HepG2 (cell line): ENCODE results near the gene SLC39A2. TPM values are rescaled to one million over a fixed set of nuclear protein-coding genes. Genes with fewer than 3 reads are reported as not detected.

Experiments used
- ATAC-seq: fragments of 200-7000 bp; cut with Tn5 transposase; 3 replicates; pipeline ENCODE4 v1.9.1; 2020; ENCODE audit warnings: mild to moderate bottlenecking, moderate library complexity
- BruUV-seq: library from RNA; stranded (reverse); fragments of 400-500 nt; replicated peaks from 2 replicates; lab custom pipeline; 2021; lab: Mats Ljungman, UMichigan
- CTCF ChIA-PET: fragments of 300-600 bp; formaldehyde crosslinking; extraction: SDS; loops from one replicate; lab custom pipeline; 2021; ENCODE audit warnings: low total read pairs, inconsistent platforms, low intra/inter-chr PET ratio; lab: Yijun Ruan, JAX
- POLR2A ChIA-PET: fragments of 350-600 bp; sonication (Branson Sonifier 250); formaldehyde crosslinking; loops from one replicate; lab custom pipeline; 2020; ENCODE audit warnings: antibody characterized with exemption, inconsistent platforms; lab: Yijun Ruan, JAX
- DNase-seq: peaks from one replicate; pipeline ENCODE4 v3.0.0-alpha.2; 2015; ENCODE audit warnings: low spot score
- FAIRE-seq: peaks from 3 replicates; lab custom pipeline; 2011; peaks lifted over from hg19 to GRCh38; lab: Jason Lieb, UNC
- H2AFZ ChIP-seq: one replicate; pipeline ENCODE4 v1.6.1; 2011; ENCODE audit warnings: low read length, inconsistent platforms
- H3K27ac ChIP-seq: fragments of 300-600 bp; 3 replicates; pipeline ENCODE4 v1.8.0; 2011; ENCODE audit warnings: mixed run types, mild to moderate bottlenecking, mixed read lengths, low read length, inconsistent platforms; ENCODE audit not compliant: insufficient read depth; ENCODE audit errors: extremely low read length
- H3K27me3 ChIP-seq, 2 experiments: fragments of 200-600 bp in 1 of 2; 2 replicates in 1 of 2; 3 replicates in 1 of 2; pipeline versions ENCODE4 v1.6.0 to v1.8.0; 2011; ENCODE audit warnings: low read length in 2 of 2, mild to moderate bottlenecking in 2 of 2, moderate library complexity in 2 of 2, inconsistent platforms in 1 of 2; ENCODE audit not compliant: insufficient read depth in 2 of 2, control insufficient read depth in 1 of 2
- H3K36me3 ChIP-seq, 2 experiments: fragments of 200-600 bp in 1 of 2; replicated peaks in 1 of 2; 2 replicates in 1 of 2; 3 replicates in 1 of 2; pipeline versions ENCODE4 v1.5.1 to v1.8.0; 2011; ENCODE audit warnings: low read length in 2 of 2, inconsistent platforms in 1 of 2; ENCODE audit not compliant: insufficient read depth in 2 of 2, control insufficient read depth in 1 of 2
- H3K4me1 ChIP-seq: 2 replicates; pipeline ENCODE4 v1.5.1; 2012; ENCODE audit warnings: low read length, inconsistent platforms; ENCODE audit not compliant: insufficient read depth
- H3K4me2 ChIP-seq: 2 replicates; pipeline ENCODE4 v1.6.0; 2011; ENCODE audit warnings: low read depth, low read length, inconsistent platforms
- H3K4me3 ChIP-seq, 3 experiments: fragments of 200-600 bp in 1 of 3; sonication (generic), shearing (Covaris generic) in 1 of 3; replicated peaks in 1 of 3; 2 replicates each; pipeline ENCODE4 v1.5.1; 2011 to 2016; ENCODE audit warnings: low read length in 3 of 3, inconsistent platforms in 2 of 3, low read depth in 2 of 3, mild to moderate bottlenecking in 2 of 3, control low read depth in 1 of 3, mixed read lengths in 1 of 3; ENCODE audit not compliant: insufficient read depth in 1 of 3
- H3K79me2 ChIP-seq: one replicate; pipeline ENCODE4 v1.6.1; 2011; ENCODE audit warnings: low read length, inconsistent platforms; ENCODE audit not compliant: insufficient read depth
- H3K9ac ChIP-seq: 2 replicates; pipeline ENCODE4 v1.6.0; 2011; ENCODE audit warnings: mild to moderate bottlenecking, low read depth, low read length, inconsistent platforms; ENCODE audit not compliant: insufficient read depth
- H3K9me3 ChIP-seq: 2 replicates; pipeline ENCODE4 v1.5.1; 2012; ENCODE audit warnings: mild to moderate bottlenecking, low read length
- H4K20me1 ChIP-seq: 2 replicates; pipeline ENCODE4 v1.6.0; 2011; ENCODE audit warnings: inconsistent platforms, mild to moderate bottlenecking, low read length, moderate library complexity; ENCODE audit not compliant: insufficient read depth
- SMAD3 ChIP-seq: sonication (generic); formaldehyde crosslinking; IDR thresholded peaks from 2 replicates; pipeline ENCODE4 v1.4.0; 2020; ENCODE audit warnings: missing genetic modification reagents
- ZNF224 ChIP-seq: sonication (generic); formaldehyde crosslinking; IDR thresholded peaks from 2 replicates; pipeline ENCODE4 v1.5.0; 2020; ENCODE audit warnings: mild to moderate bottlenecking, missing genetic modification reagents
- ZNF83 ChIP-seq: sonication (generic); formaldehyde crosslinking; IDR thresholded peaks from 2 replicates; pipeline ENCODE4 v1.4.0; 2020; ENCODE audit warnings: missing genetic modification reagents, mild to moderate bottlenecking, borderline replicate concordance
- WGBS: methylation state at CpG from one replicate; pipeline ENCODE4 v1.1.6; 2017; ENCODE audit warnings: low lambda C conversion rate; 5-methylcytosine and 5-hydroxymethylcytosine counted together
- in situ Hi-C: cut with HindIII; loops from 2 replicates; pipeline ENCODE4 v1.10.0; 2017; ENCODE audit warnings: low pct_unique_long_range_greater_than_20kb; ENCODE audit not compliant: extremely low pct_ligation_motif_present
- intact Hi-C: fragments of 100-400 bp; cut with micrococcal nuclease; formaldehyde crosslinking; loops from one replicate; pipeline ENCODE4 v1.10.0; 2022; ENCODE audit not compliant: unreplicated experiment
- microRNA-seq: library from miRNA; unstranded; fragments of <30 nt; microRNA quantifications from one replicate; pipeline ENCODE4, GENCODE V29; 2020
- polyA plus RNA-seq, 8 experiments: library from polyadenylated mRNA; depleted of rRNA in 3 of 8; stranded (reverse) in 7 of 8; unstranded in 1 of 8; fragments of >200 nt; fragmentation: Illumina TruSeq in 4 of 8; extraction: Trizol in 4 of 8; gene quantifications; 2 replicates each; pipeline versions ENCODE4 v1.2.1 to v1.2.3, GENCODE V29; 2011 to 2016; ENCODE audit warnings: low read depth in 4 of 8, missing spikeins in 1 of 8, mixed read lengths in 1 of 8; ENCODE audit not compliant: insufficient read depth in 1 of 8
- small RNA-seq, 3 experiments: library from RNA; depleted of rRNA; stranded (forward); fragments of <200 nt; gene quantifications; one replicate each; pipeline ENCODE3, GENCODE V24; 2012; ENCODE audit warnings: low read depth in 2 of 3, low replicate concordance in 1 of 3; ENCODE audit not compliant: insufficient read length in 3 of 3, insufficient read depth in 2 of 3
- total RNA-seq, 5 experiments: library from RNA; depleted of rRNA; stranded (reverse); fragments of >200 nt; fragmentation: Illumina TruSeq; extraction: Trizol; gene quantifications; 2 replicates each; pipeline ENCODE4 v1.2.3, GENCODE V29; 2016; ENCODE audit warnings: low read depth in 1 of 5
- TF ChIP-seq, protein P1 (sequence below), 2 experiments: IDR thresholded peaks; 2 replicates each; pipeline ENCODE4 v1.6.1; 2011 to 2012; ENCODE audit warnings: low read length in 2 of 2, borderline replicate concordance in 1 of 2, low read depth in 1 of 2, mild to moderate bottlenecking in 1 of 2, moderate library complexity in 1 of 2

The SLC39A2 gene
- total and polyA plus RNA-seq, 2 of the 13 experiments (the other 11 are each of a cell fraction or from before 2014, with no cell fraction given): 0.08 to 0.11 TPM

DNA sequence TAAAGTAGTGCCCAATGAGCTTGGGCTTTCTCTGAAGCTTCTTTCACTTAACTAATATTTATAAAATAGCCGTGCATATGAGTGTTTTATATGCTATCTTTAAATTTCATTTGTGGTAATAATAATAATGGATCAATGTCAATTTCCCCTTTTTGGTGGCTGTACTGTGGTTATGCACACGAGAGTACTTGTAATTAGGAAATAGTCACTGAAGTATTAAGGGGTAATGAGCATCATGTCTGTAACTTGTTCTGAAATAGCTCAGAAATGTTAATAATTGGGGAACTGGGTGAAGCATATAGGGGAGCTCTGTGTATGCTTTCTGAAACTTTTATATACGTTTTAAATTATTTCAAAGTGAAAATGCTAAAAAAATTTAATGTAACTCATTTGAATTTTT, 51.5 kb downstream of the SLC39A2 start:
- TF ChIP-seq SMAD3 (CRISPR knock-in tag) (no peak), ZNF83 (CRISPR knock-in tag) (no peak), ZNF224 (CRISPR knock-in tag) (no peak)
- TF ChIP-seq, protein P1, sequence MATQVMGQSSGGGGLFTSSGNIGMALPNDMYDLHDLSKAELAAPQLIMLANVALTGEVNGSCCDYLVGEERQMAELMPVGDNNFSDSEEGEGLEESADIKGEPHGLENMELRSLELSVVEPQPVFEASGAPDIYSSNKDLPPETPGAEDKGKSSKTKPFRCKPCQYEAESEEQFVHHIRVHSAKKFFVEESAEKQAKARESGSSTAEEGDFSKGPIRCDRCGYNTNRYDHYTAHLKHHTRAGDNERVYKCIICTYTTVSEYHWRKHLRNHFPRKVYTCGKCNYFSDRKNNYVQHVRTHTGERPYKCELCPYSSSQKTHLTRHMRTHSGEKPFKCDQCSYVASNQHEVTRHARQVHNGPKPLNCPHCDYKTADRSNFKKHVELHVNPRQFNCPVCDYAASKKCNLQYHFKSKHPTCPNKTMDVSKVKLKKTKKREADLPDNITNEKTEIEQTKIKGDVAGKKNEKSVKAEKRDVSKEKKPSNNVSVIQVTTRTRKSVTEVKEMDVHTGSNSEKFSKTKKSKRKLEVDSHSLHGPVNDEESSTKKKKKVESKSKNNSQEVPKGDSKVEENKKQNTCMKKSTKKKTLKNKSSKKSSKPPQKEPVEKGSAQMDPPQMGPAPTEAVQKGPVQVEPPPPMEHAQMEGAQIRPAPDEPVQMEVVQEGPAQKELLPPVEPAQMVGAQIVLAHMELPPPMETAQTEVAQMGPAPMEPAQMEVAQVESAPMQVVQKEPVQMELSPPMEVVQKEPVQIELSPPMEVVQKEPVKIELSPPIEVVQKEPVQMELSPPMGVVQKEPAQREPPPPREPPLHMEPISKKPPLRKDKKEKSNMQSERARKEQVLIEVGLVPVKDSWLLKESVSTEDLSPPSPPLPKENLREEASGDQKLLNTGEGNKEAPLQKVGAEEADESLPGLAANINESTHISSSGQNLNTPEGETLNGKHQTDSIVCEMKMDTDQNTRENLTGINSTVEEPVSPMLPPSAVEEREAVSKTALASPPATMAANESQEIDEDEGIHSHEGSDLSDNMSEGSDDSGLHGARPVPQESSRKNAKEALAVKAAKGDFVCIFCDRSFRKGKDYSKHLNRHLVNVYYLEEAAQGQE (IDR thresholded peaks at IDR 0.05; ENCODE audit: borderline replicate concordance in 1 of 2, low read depth in 1 of 2, low read length in 2 of 2): no peak
- DNase-seq (no peak), FAIRE-seq (no peak), ATAC-seq (no peak)
- Histone ChIP-seq H4K20me1 (no peaks in the 10 kb centered on the region), H3K4me2 (no peak overlapping the region), H3K9ac (no peak overlapping the region), H2AFZ (no peak overlapping the region), H3K36me3 (no peaks in the 10 kb centered on the region), H3K79me2 (no peaks in the 10 kb centered on the region), H3K9me3 (no peaks in the 10 kb centered on the region), H3K27ac (no peak overlapping the region), H3K4me1 (peaks cover 84% of the 10 kb centered on the region), H3K4me3 (no peak overlapping the region), H3K27me3 (no peaks in the 10 kb centered on the region)
- CTCF ChIA-PET: no interaction called here
- 94% methylated on average over 3 of the region's 3 CpGs for WGBS
- in situ Hi-C loops: no loop called here
- no TSS peak for BruUV-seq
- POLR2A ChIA-PET: interaction anchor here (1.0 to 4.9 kb wide), 2 partner anchors 11 to 18 kb away, joined by 4 to 26 read pairs; no protein-coding TSS in a partner anchor
- intact Hi-C loops: no loop called here

Small RNA genes lying within 50 kb of the gene (microRNA-seq; reads per million reads assigned to microRNA genes)
- not detected for gene MIR6717

Small RNA genes lying within 50 kb of the gene (small RNA-seq; reads per million reads assigned to genes)
- 0 reads per million in 3 experiments for gene RN7SL189P

Other genes starting within 250 kb of the SLC39A2 start
- not detected in 2 replicates for gene EDDM3B, start 230.9 kb upstream of the SLC39A2 start, total RNA-seq (2016; rRNA removed; fragmentation: Illumina TruSeq; extraction: Trizol)
- gene EDDM3B, start 230.9 kb upstream of the SLC39A2 start, polyA plus RNA-seq (2011; rRNA removed): not detected in 2 replicates
- gene RNASE6, start 218.0 kb upstream of the SLC39A2 start, total RNA-seq (2016; rRNA removed; fragmentation: Illumina TruSeq; extraction: Trizol): not detected in 2 replicates
- not detected in 2 replicates for gene RNASE6, start 218.0 kb upstream of the SLC39A2 start, polyA plus RNA-seq (2011; rRNA removed)
- not detected in 2 replicates for gene RNASE1, start 196.4 kb upstream of the SLC39A2 start, total RNA-seq (2016; rRNA removed; fragmentation: Illumina TruSeq; extraction: Trizol)
- gene RNASE1, start 196.4 kb upstream of the SLC39A2 start, polyA plus RNA-seq (2011; rRNA removed): not detected in 2 replicates
- not detected in 2 replicates for gene RNASE3, start 107.9 kb upstream of the SLC39A2 start, total RNA-seq (2016; rRNA removed; fragmentation: Illumina TruSeq; extraction: Trizol)
- not detected in 2 replicates for gene RNASE3, start 107.9 kb upstream of the SLC39A2 start, polyA plus RNA-seq (2011; rRNA removed)
- 0.69 TPM in 2 replicates for gene RNASE2, start 43.8 kb upstream of the SLC39A2 start, total RNA-seq (2016; rRNA removed; fragmentation: Illumina TruSeq; extraction: Trizol)
- gene RNASE2, start 43.8 kb upstream of the SLC39A2 start, polyA plus RNA-seq (2011; rRNA removed): not detected in 2 replicates
- 46.9 and 122 TPM in 2 replicates for gene METTL17, start 9.3 kb upstream of the SLC39A2 start, total RNA-seq (2016; rRNA removed; fragmentation: Illumina TruSeq; extraction: Trizol)
- 181 and 199 TPM in 2 replicates for gene METTL17, start 9.3 kb upstream of the SLC39A2 start, polyA plus RNA-seq (2011; rRNA removed)
- gene NDRG2, start 25.8 kb downstream of the SLC39A2 start, total RNA-seq (2016; rRNA removed; fragmentation: Illumina TruSeq; extraction: Trizol): 27.2 and 27.4 TPM in 2 replicates
- gene NDRG2, start 25.8 kb downstream of the SLC39A2 start, polyA plus RNA-seq (2011; rRNA removed): 143 and 189 TPM in 2 replicates
- gene TPPP2, start 30.9 kb downstream of the SLC39A2 start, total RNA-seq (2016; rRNA removed; fragmentation: Illumina TruSeq; extraction: Trizol): 0.58 and 0.63 TPM in 2 replicates
- gene TPPP2, start 30.9 kb downstream of the SLC39A2 start, polyA plus RNA-seq (2011; rRNA removed): 1.7 and 4.2 TPM in 2 replicates
- not detected in 2 replicates for gene RNASE13, start 35.5 kb downstream of the SLC39A2 start, total RNA-seq (2016; rRNA removed; fragmentation: Illumina TruSeq; extraction: Trizol)
- gene RNASE13, start 35.5 kb downstream of the SLC39A2 start, polyA plus RNA-seq (2011; rRNA removed): 1.0 and 1.4 TPM in 2 replicates
- not detected in 2 replicates for gene RNASE7, start 43.1 kb downstream of the SLC39A2 start, total RNA-seq (2016; rRNA removed; fragmentation: Illumina TruSeq; extraction: Trizol)
- 0.04 and 0.17 TPM in 2 replicates for gene RNASE7, start 43.1 kb downstream of the SLC39A2 start, polyA plus RNA-seq (2011; rRNA removed)
- gene RNASE8, start 58.5 kb downstream of the SLC39A2 start, total RNA-seq (2016; rRNA removed; fragmentation: Illumina TruSeq; extraction: Trizol): not detected in 2 replicates
- not detected in 2 replicates for gene RNASE8, start 58.5 kb downstream of the SLC39A2 start, polyA plus RNA-seq (2011; rRNA removed)
- gene ARHGEF40, start 71.0 kb downstream of the SLC39A2 start, total RNA-seq (2016; rRNA removed; fragmentation: Illumina TruSeq; extraction: Trizol): 18.5 and 28.1 TPM in 2 replicates
- 78.1 and 97.1 TPM in 2 replicates for gene ARHGEF40, start 71.0 kb downstream of the SLC39A2 start, polyA plus RNA-seq (2011; rRNA removed)
- gene ZNF219, start 99.4 kb downstream of the SLC39A2 start, total RNA-seq (2016; rRNA removed; fragmentation: Illumina TruSeq; extraction: Trizol): 21.0 and 36.6 TPM in 2 replicates
- 34.5 and 42.2 TPM in 2 replicates for gene ZNF219, start 99.4 kb downstream of the SLC39A2 start, polyA plus RNA-seq (2011; rRNA removed)
- gene TMEM253, start 101.8 kb downstream of the SLC39A2 start, total RNA-seq (2016; rRNA removed; fragmentation: Illumina TruSeq; extraction: Trizol): 0.29 TPM in 1 of 2 replicates, not detected in the other
- gene TMEM253, start 101.8 kb downstream of the SLC39A2 start, polyA plus RNA-seq (2011; rRNA removed): 0.45 and 0.65 TPM in 2 replicates
- not detected in 2 replicates for gene OR5AU1, start 156.8 kb downstream of the SLC39A2 start, total RNA-seq (2016; rRNA removed; fragmentation: Illumina TruSeq; extraction: Trizol)
- gene OR5AU1, start 156.8 kb downstream of the SLC39A2 start, polyA plus RNA-seq (2011; rRNA removed): not detected in 2 replicates